Fibroblast of pulmonary artery (primary cell): ENCODE results near the gene C2orf42.
"Not testable (repeated sequence)": the region's sequence is repeated elsewhere in the genome, so short reads cannot be mapped to it uniquely, and the experiment has no call there.

ENCODE experiments used
- DNase-seq: peaks from one replicate; pipeline ENCODE4 v3.0.0-alpha.2; 2010; ENCODE audit warnings: low read depth
- H3K4me3 ChIP-seq: replicated peaks from 2 replicates; pipeline ENCODE4 v1.5.1; 2011; ENCODE audit warnings: low read depth, mild to moderate bottlenecking, control low read depth, low read length, moderate library complexity
- TF ChIP-seq, protein P1 (sequence below): IDR thresholded peaks from 2 replicates; pipeline ENCODE4 v1.5.1; 2011; ENCODE audit warnings: mild to moderate bottlenecking, control low read depth, low read length, inconsistent platforms; ENCODE audit errors: missing control alignments

Gene C2orf42

DNA sequence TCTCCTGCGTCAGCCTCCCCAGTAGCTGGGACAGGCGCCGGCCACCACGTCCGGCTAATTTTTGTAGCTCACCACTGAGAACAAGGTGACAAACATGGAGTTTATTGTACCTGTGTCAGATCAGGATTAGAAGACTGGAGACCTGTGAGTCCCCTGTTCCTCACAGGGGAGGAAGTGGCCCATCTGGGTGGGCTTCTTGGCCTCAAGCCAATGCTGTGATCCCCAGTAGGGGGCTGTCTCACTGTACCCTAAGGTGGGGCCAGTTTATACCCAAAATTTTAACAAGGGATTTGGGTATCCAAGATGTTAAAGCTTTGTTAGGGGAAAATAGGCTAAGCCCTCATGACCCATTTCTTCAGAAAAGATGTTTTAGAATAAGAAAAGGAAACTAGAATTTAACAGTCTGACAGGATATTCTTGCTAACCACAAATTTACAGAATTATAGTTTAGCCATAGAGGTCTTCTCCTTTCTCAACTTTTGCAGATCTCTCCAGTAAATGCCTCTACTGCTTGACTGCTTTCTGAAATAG, 87.2 kb downstream of the C2orf42 start:
- no peak for DNase-seq
- TF ChIP-seq, protein P1, sequence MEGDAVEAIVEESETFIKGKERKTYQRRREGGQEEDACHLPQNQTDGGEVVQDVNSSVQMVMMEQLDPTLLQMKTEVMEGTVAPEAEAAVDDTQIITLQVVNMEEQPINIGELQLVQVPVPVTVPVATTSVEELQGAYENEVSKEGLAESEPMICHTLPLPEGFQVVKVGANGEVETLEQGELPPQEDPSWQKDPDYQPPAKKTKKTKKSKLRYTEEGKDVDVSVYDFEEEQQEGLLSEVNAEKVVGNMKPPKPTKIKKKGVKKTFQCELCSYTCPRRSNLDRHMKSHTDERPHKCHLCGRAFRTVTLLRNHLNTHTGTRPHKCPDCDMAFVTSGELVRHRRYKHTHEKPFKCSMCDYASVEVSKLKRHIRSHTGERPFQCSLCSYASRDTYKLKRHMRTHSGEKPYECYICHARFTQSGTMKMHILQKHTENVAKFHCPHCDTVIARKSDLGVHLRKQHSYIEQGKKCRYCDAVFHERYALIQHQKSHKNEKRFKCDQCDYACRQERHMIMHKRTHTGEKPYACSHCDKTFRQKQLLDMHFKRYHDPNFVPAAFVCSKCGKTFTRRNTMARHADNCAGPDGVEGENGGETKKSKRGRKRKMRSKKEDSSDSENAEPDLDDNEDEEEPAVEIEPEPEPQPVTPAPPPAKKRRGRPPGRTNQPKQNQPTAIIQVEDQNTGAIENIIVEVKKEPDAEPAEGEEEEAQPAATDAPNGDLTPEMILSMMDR: no peak
- H3K4me3 ChIP-seq: no peak overlapping the region

- H3K4me3 ChIP-seq, DNase-seq: not testable (repeated sequence)
Measured at GRCh38 chr2:70102323-70102905, 88.4 kb downstream of the C2orf42 start.

GRCh38 chr2:70101686-70102085, 89.1 kb downstream of the C2orf42 start:
- not testable (repeated sequence) for DNase-seq

GRCh38 chr2:70101174-70101573, 89.6 kb downstream of the C2orf42 start:
- TF ChIP-seq, protein P1: no peak
- DNase-seq: no peak
- no peak overlapping the region for H3K4me3 ChIP-seq

More at GRCh38 chr2:70101686-70102085, 89.1 kb downstream of the C2orf42 start:
- H3K4me3 ChIP-seq: not testable (repeated sequence)
